Rectal smooth muscle tissue (tissue), 1 donor: Measurements from ENCODE around the gene GABBR2.

Source experiments
- H3K27ac ChIP-seq: one replicate; pipeline ENCODE4 v1.7.0; 2013; ENCODE audit warnings: low read depth, low read length, inconsistent platforms
- H3K27me3 ChIP-seq: one replicate; pipeline ENCODE4 v1.7.0; 2013; ENCODE audit warnings: low read length; ENCODE audit not compliant: control insufficient read depth, insufficient read depth
- H3K36me3 ChIP-seq: one replicate; pipeline ENCODE4 v1.7.0; 2013; ENCODE audit warnings: low read length; ENCODE audit not compliant: control insufficient read depth, insufficient read depth
- H3K4me1 ChIP-seq: one replicate; pipeline ENCODE4 v1.7.0; 2013; ENCODE audit warnings: low read length; ENCODE audit not compliant: control insufficient read depth, insufficient read depth
- H3K4me3 ChIP-seq: one replicate; pipeline ENCODE4 v1.7.0; 2013; ENCODE audit warnings: low read length
- H3K9ac ChIP-seq: one replicate; pipeline ENCODE4 v1.7.0; 2013; ENCODE audit warnings: low read length

GABBR2 gene

DNA sequence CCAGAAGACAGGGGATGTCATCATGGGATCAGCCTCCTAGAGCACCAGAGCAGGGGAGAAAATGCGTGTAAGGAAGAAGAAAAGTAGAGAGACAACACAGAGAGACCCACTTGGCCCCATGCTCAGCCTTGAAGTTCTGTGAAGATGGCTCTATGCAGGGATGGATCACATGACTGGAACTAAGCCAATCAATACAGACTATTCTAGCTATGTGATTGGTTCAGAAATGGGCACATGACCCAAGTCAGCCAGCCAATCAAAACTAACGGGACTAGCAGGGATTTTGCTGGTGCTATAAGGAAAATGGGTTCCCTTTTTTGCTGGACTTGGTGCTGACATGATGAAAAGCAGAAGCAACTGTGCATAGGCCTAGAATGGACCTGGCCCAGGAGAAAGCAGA is 280.3 kb downstream of the GABBR2 start:
- no peaks in the 10 kb centered on the region for H3K36me3 ChIP-seq
- H3K4me1 ChIP-seq, result no peaks in the 10 kb centered on the region
- H3K27ac ChIP-seq, result no peak overlapping the region
- H3K9ac ChIP-seq, result no peak overlapping the region
- H3K27me3 ChIP-seq, result no peaks in the 10 kb centered on the region
- no peak overlapping the region for H3K4me3 ChIP-seq

DNA sequence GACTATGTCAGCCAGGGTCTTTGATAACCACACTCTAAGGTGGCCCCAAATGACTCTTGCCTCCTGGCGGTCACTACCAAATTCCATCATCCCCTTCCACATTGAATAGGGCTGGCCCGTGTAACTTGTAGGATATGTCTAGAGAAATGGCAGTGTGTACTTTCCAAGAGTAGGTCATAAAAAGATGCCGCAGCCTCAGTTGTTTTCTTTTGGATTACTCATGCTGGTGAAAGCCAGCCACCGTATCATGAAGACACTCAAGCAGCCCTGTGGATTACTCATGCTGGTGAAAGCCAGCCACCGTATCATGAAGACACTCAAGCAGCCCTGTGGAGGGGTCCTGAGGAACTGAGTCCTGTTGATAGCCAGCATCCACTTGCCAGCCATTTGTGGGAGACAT is 281.2 kb downstream of the GABBR2 start:
- no peaks in the 10 kb centered on the region for H3K4me1 ChIP-seq
- no peaks in the 10 kb centered on the region for H3K27me3 ChIP-seq
- H3K4me3 ChIP-seq, result no peak overlapping the region
- no peak overlapping the region for H3K27ac ChIP-seq
- H3K9ac ChIP-seq, result no peak overlapping the region
- H3K36me3 ChIP-seq, result no peaks in the 10 kb centered on the region

DNA sequence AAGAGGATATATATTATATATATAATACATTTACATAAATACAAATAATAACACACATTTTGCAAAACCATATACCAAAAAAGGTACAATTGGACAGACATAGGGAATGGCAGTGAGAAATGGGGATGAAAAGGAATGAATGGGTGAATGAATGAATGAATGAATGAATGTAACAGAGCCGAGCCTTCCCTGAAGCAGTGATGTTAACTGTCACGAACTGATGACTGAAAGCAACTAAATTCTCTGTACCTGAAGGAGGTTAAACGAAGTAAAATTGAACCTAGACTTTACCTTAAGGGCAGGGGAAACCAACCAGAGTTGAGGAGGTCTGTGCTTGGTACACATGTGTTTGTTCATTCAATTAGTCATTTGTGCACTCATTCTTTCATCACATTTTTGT is 283.7 kb downstream of the GABBR2 start:
- Histone ChIP-seq H3K27me3 (no peaks in the 10 kb centered on the region), H3K27ac (no peak overlapping the region), H3K9ac (no peak overlapping the region), H3K4me1 (no peaks in the 10 kb centered on the region), H3K4me3 (no peak overlapping the region), H3K36me3 (no peaks in the 10 kb centered on the region)

DNA sequence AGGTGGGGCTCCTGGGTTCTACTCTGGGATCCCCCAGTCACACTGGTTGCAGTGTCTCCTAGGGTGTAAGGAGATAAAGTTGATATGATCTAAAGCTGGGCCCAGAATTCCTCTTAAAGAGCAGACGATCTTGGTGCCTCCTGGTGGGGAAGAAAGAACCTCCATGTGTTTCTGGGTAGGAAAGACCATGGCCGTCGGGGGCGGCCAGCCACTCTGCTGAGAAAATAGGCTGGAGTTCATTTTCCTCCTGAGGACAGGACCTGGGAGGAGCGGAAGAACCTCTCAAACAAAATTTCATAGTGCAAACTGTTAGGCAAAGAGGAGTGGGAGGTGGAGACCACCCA is 289.5 kb downstream of the GABBR2 start:
- Histone ChIP-seq H3K27me3 (no peaks in the 10 kb centered on the region), H3K4me3 (no peak overlapping the region), H3K9ac (no peak overlapping the region), H3K4me1 (no peaks in the 10 kb centered on the region), H3K36me3 (no peaks in the 10 kb centered on the region), H3K27ac (no peak overlapping the region)

DNA sequence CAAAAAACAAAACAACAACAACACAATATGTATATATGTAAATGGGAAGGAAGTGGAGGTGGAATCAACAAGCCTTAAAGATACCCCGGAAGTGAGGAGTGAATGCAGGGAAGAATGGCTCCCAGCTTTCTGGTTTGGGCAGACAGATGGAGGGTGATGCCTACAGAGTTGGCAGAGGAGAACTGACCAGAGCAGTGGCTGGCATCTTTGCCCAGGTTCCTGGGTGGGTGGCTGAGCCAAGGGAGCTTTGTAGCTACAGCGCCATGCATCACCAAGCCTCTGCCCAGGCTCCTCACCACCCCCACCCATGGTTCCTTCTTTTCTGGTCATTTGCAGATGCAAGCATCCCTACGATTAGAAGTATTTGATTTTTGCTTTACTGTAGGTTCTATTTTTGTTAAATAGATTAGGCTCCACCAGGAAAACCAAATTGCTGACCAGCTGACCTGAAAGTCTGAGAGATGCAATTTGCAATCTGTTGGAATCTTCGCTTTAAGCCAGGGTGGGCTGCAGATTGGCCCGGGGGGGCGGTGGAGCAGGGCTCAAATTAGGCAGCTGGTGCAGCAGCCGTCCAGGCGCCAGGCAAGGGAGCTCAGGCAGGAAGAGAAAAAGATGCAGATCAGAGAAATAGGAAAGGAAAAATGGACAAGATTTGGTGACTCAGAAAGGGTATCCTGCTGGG is 290.0 kb downstream of the GABBR2 start:
- Histone ChIP-seq H3K27ac (no peak overlapping the region), H3K9ac (no peak overlapping the region)

DNA sequence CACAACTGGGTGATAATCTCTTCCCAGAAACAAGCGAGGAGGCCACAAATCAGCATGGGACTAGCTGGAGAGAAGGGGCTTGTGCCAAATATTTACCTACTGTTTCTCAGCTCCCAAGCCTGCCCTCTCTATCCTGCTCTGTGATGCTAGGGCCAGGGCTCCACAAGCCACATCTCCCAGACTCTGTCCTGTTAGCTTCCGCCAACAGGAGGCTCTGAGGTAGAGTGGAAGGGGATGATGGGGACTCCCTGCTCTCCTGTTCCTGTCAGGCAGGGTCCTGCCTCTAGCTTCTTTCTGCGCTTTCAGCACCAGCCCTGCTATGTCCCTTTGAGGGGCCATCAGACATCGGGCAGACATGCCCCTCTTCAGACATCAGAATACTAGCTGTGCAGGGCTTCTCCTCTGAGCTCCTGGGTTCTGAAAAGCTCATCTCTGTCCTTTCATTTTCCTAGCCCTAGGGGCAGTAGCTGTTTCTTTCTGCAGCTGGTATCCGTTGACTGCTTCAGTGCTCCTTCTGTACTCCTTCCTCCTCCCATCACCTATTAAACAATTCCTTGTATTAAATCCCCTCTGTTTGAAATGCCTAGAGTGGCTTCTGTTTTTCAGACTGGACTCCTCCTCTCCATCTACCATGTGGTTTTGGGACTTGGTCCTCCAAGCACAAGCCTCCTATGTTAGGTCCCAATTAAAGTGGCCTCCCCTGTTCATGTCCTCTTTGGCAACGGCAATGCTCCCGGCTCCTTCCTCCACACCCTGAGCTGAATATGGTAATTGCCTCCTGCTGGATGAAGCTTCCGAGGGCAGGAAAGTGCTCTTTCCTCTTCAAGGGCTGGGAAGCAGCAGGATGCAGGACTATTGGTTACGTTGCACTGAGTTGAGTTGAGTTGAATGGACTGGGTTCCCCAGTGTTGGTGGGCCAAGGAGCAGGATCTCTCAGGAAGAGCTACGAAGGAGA is 292.2 kb downstream of the GABBR2 start:
- no peak overlapping the region for H3K4me3 ChIP-seq
- H3K27ac ChIP-seq, result no peak overlapping the region
- H3K9ac ChIP-seq, result no peak overlapping the region
- H3K4me1 ChIP-seq, result no peaks in the 10 kb centered on the region
- H3K36me3 ChIP-seq, result no peaks in the 10 kb centered on the region
- H3K27me3 ChIP-seq, result no peaks in the 10 kb centered on the region

More for the DNA sequence above, 290.0 kb downstream of the GABBR2 start:
- Histone ChIP-seq H3K27me3 (no peaks in the 10 kb centered on the region), H3K4me1 (no peaks in the 10 kb centered on the region), H3K36me3 (no peaks in the 10 kb centered on the region), H3K4me3 (no peak overlapping the region)

DNA sequence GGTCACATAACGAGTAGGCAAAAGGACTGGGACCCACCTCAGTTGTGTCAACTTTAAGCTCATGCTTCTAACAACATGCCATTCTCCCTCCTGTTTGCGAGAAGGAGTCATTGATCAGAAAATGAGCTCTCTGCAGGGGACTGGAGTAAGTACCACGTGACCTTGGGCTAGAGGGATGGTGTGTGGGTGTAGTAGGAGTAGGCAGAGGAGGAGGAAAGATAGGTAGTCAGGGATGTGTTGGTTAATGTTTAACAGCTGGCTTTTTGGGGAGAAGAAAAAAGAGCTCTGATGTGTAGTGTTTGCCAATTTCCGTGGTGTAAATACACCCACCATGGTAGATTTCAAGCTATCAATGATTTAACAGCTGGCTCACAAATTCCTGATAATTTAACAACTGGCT is 293.0 kb downstream of the GABBR2 start:
- Histone ChIP-seq H3K9ac (no peak overlapping the region), H3K4me3 (no peak overlapping the region), H3K4me1 (no peaks in the 10 kb centered on the region), H3K27me3 (no peaks in the 10 kb centered on the region), H3K36me3 (no peaks in the 10 kb centered on the region), H3K27ac (no peak overlapping the region)

DNA sequence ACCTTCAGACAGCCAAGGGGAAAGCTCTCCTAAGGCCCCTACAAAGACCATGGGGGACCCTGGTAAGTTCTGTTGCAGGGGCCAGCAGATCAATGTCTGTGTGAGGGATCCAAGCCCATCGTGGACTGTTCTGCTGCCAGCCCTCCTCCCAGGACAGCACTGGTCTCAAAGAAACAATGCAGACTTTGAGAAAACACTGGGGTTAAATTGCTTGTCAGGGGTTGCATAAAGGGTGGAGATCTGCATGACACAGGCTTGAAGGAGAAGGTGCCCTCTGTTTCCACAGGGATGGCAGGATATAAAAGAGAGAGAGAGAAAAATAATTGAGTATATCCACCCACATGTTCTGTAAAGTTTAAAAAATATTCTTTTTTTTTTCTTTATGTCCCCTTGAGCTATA is 295.7 kb downstream of the GABBR2 start:
- H3K27ac ChIP-seq, result no peak overlapping the region
- H3K36me3 ChIP-seq, result no peaks in the 10 kb centered on the region
- H3K4me1 ChIP-seq, result no peaks in the 10 kb centered on the region
- no peaks in the 10 kb centered on the region for H3K27me3 ChIP-seq
- H3K4me3 ChIP-seq, result no peak overlapping the region
- no peak overlapping the region for H3K9ac ChIP-seq

DNA sequence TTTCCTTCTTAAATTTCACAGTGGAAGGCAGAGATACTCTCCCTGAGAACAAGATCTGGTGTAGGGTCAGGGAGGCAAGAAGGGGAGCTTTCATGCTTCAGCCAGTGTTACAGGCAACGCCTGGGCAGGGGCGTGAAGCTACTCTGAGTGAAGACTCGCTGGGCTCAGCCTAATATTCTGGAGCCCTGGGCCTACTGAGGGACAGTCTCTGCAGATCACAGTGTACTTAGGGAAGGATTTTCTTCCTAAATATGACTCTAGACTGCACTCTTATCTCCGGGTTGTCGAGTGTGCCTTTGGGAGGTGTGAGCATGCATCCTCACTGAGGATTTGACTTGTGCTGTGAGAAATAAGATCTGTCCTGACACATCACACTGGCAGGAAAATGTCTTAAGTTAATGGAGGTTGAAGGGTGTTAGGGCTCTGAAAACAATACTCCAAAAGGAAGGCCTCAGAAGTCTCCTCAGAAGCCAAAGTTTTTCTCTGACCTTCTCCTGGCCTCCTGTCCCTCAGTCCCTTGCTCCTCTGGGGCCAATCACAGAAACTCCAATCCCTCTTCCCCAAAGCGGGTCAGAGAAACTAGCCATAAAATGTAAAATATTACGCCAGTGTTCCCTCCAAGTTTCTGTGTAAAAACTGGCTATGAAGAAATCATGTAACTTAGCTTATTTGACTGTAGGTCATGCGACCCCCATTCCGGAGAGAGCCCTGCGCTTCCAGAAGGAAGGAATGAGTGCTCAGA is 296.5 kb downstream of the GABBR2 start:
- H3K4me1 ChIP-seq, result no peaks in the 10 kb centered on the region
- no peak overlapping the region for H3K27ac ChIP-seq
- H3K4me3 ChIP-seq, result no peak overlapping the region
- no peaks in the 10 kb centered on the region for H3K27me3 ChIP-seq
- H3K36me3 ChIP-seq, result no peaks in the 10 kb centered on the region
- H3K9ac ChIP-seq, result no peak overlapping the region

DNA sequence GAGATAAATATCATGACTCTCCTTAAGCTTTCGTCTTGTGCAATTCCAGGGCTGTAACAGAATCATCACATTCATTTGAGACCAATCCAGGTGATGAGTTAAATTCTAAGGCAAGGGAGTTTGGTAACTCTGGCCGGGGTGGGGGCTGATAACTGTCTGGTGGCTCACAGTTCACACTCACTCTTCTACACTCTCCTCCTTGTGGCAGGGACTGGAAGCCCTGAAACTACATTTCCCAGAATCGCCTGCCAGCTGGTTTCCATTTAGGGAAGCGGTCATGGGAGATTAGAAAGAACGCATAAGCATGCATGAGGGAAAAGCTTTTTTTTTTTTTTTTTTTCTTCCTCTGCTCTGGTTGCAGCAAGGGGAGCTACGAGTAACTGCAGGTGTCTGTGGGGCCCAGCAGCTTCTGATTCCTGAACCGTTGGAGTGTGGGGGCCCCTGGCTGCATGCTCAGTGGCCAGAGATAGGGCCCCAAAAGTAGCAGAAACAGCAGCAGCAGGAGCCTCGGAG is 298.5 kb downstream of the GABBR2 start:
- no peak overlapping the region for H3K9ac ChIP-seq
- H3K27ac ChIP-seq, result no peak overlapping the region
- H3K36me3 ChIP-seq, result no peaks in the 10 kb centered on the region
- no peaks in the 10 kb centered on the region for H3K4me1 ChIP-seq
- no peak overlapping the region for H3K4me3 ChIP-seq
- no peaks in the 10 kb centered on the region for H3K27me3 ChIP-seq

DNA sequence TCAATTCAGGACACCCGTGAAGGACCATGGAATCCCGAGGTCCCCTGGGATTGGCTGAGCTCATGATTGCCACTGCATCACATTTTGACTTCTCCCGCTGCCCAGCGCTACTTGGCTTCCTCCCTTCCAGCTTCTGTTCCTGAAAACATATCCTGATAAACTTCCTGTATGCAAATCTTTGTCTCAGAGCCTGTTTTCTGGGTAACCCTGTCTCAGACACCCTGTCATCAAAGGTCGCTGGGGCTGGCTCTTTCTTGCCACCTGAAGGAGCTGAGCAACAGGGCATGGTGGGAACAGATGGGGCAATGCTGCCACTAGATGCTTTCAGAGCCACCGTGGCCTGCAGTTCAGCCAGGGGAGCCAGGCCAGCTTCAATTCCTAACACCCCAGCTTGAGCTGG is 299.0 kb downstream of the GABBR2 start:
- H3K4me3 ChIP-seq, result no peak overlapping the region
- H3K27me3 ChIP-seq, result no peaks in the 10 kb centered on the region
- H3K36me3 ChIP-seq, result no peaks in the 10 kb centered on the region
- no peaks in the 10 kb centered on the region for H3K4me1 ChIP-seq
- H3K9ac ChIP-seq, result no peak overlapping the region
- H3K27ac ChIP-seq, result no peak overlapping the region

DNA sequence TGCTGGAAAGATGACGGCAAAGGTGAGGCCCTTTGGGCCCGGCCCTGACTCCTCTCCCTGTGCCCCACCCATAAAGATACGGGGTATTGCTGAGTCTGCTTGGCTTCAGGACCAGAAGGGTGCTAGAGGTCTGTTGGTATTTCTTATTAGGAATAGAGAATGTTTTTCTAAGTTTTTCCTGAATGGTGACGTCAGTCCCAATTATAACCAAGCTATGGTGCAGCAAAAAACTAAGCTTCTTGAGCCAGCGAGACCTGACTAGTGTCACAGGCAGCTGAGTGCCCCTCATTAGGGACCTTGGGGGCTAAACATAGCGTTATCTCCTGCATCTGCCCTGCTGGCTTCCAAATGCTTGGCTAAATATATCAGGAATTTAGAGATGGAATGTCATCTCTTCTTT is 302.3 kb downstream of the GABBR2 start:
- no peaks in the 10 kb centered on the region for H3K4me1 ChIP-seq
- H3K4me3 ChIP-seq, result no peak overlapping the region
- H3K36me3 ChIP-seq, result no peaks in the 10 kb centered on the region
- no peaks in the 10 kb centered on the region for H3K27me3 ChIP-seq
- no peak overlapping the region for H3K27ac ChIP-seq
- H3K9ac ChIP-seq, result no peak overlapping the region
